WTC11 (cell line): ENCODE results near the gene DTX3L. TPM values are rescaled to one million over a fixed set of nuclear protein-coding genes. Genes with fewer than 3 reads are reported as not detected.

Experiments used
- ATAC-seq: fragments of 200-7000 bp; cut with Tn5 transposase; 2 replicates; pipeline ENCODE4 v1.10.0; 2021; ENCODE audit warnings: mild to moderate bottlenecking, moderate library complexity
- CTCF ChIA-PET: fragments of 300-600 bp; sonication (Branson Sonifier 250); formaldehyde crosslinking; loops from one replicate; lab custom pipeline; 2021; ENCODE audit warnings: antibody characterized with exemption; lab: Charles Lee
- POLR2A ChIA-PET: fragments of 350-600 bp; sonication (Branson Sonifier 250); formaldehyde crosslinking; loops from one replicate; lab custom pipeline; 2021; ENCODE audit warnings: antibody characterized with exemption; lab: Charles Lee
- DNase-seq: peaks from one replicate; pipeline ENCODE4 v3.0.0; 2021; ENCODE audit warnings: low spot score
- H3K27ac Mint-ChIP-seq: 2 replicates; pipeline ENCODE4 v1.8.0; 2021; ENCODE audit warnings: mixed read lengths
- H3K27me3 Mint-ChIP-seq: 2 replicates; pipeline ENCODE4 v1.8.0; 2021; ENCODE audit warnings: low read depth, mild to moderate bottlenecking, moderate library complexity, mixed read lengths
- H3K36me3 Mint-ChIP-seq: 2 replicates; pipeline ENCODE4 v1.8.0; 2021; ENCODE audit warnings: mixed read lengths
- H3K4me1 Mint-ChIP-seq: 2 replicates; pipeline ENCODE4 v1.8.0; 2022; ENCODE audit warnings: mixed read lengths
- H3K4me3 Mint-ChIP-seq: 2 replicates; pipeline ENCODE4 v1.8.0; 2021; ENCODE audit warnings: mild to moderate bottlenecking, moderate library complexity, mixed read lengths
- H3K9me3 Mint-ChIP-seq: 2 replicates; pipeline ENCODE4 v1.8.0; 2021; ENCODE audit warnings: mixed read lengths
- AR ChIP-seq: fragments of 250-450 bp; sonication (Bioruptor Pico); IDR thresholded peaks from 2 replicates; pipeline ENCODE4 v1.9.0; 2021; ENCODE audit warnings: mild to moderate bottlenecking
- CREB1 ChIP-seq: sonication (generic); formaldehyde crosslinking; IDR thresholded peaks from 2 replicates; pipeline ENCODE4 v1.8.0; 2023; ENCODE audit warnings: mild to moderate bottlenecking, missing genetic modification reagents
- CREM ChIP-seq: sonication (generic); formaldehyde crosslinking; IDR thresholded peaks from 2 replicates; pipeline ENCODE4 v1.8.1; 2022; ENCODE audit warnings: mild to moderate bottlenecking, missing genetic modification reagents, moderate library complexity
- EMX1 ChIP-seq: fragments of 250-450 bp; sonication (Bioruptor Pico); IDR thresholded peaks from 2 replicates; pipeline ENCODE4 v1.8.0; 2021; ENCODE audit warnings: mild to moderate bottlenecking
- ESRRA ChIP-seq: sonication (generic); formaldehyde crosslinking; IDR thresholded peaks from 2 replicates; pipeline ENCODE4 v1.8.1; 2022; ENCODE audit warnings: mild to moderate bottlenecking, missing genetic modification reagents, borderline replicate concordance
- ETV6 ChIP-seq: sonication (generic); formaldehyde crosslinking; IDR thresholded peaks from 2 replicates; pipeline ENCODE4 v1.8.1; 2022; ENCODE audit warnings: mild to moderate bottlenecking, missing genetic modification reagents
- FOXP1 ChIP-seq: sonication (generic); formaldehyde crosslinking; IDR thresholded peaks from 2 replicates; pipeline ENCODE4 v1.8.0; 2022; ENCODE audit warnings: missing genetic modification reagents, mild to moderate bottlenecking, moderate library complexity, borderline replicate concordance
- GABPB1 ChIP-seq: sonication (generic); formaldehyde crosslinking; IDR thresholded peaks from 2 replicates; pipeline ENCODE4 v1.8.1; 2023; ENCODE audit warnings: mild to moderate bottlenecking, missing genetic modification reagents
- IRF1 ChIP-seq: sonication (generic); formaldehyde crosslinking; IDR thresholded peaks from 2 replicates; pipeline ENCODE4 v1.8.0; 2023; ENCODE audit warnings: missing genetic modification reagents
- MLX ChIP-seq: sonication (generic); formaldehyde crosslinking; IDR thresholded peaks from 2 replicates; pipeline ENCODE4 v1.8.1; 2023; ENCODE audit warnings: mild to moderate bottlenecking, missing genetic modification reagents, moderate library complexity
- MXD4 ChIP-seq: fragments of 250-450 bp; sonication (Bioruptor Pico); IDR thresholded peaks from 2 replicates; pipeline ENCODE4 v1.8.0; 2021; ENCODE audit warnings: mild to moderate bottlenecking, moderate library complexity, borderline replicate concordance
- MYBL2 ChIP-seq: sonication (generic); formaldehyde crosslinking; IDR thresholded peaks from 2 replicates; pipeline ENCODE4 v1.8.1; 2023; ENCODE audit warnings: mild to moderate bottlenecking, moderate library complexity, missing genetic modification reagents
- NFYB ChIP-seq: sonication (generic); formaldehyde crosslinking; conservative IDR thresholded peaks from 2 replicates; pipeline ENCODE4 v1.8.0; 2022; ENCODE audit warnings: low read depth, missing genetic modification reagents
- NR1H2 ChIP-seq: sonication (generic); formaldehyde crosslinking; IDR thresholded peaks from 2 replicates; pipeline ENCODE4 v1.9.0; 2021; ENCODE audit warnings: mild to moderate bottlenecking, moderate library complexity, missing genetic modification reagents
- PRRX2 ChIP-seq: fragments of 250-450 bp; sonication (Bioruptor Pico); IDR thresholded peaks from 2 replicates; pipeline ENCODE4 v1.8.0; 2021; ENCODE audit warnings: mild to moderate bottlenecking
- STAT6 ChIP-seq: sonication (generic); formaldehyde crosslinking; conservative IDR thresholded peaks from 2 replicates; pipeline ENCODE4 v1.8.1; 2023; ENCODE audit warnings: mild to moderate bottlenecking, low read depth, missing genetic modification reagents, moderate library complexity
- ZNF138 ChIP-seq: sonication (generic); formaldehyde crosslinking; conservative IDR thresholded peaks from 2 replicates; pipeline ENCODE4 v1.8.1; 2022; ENCODE audit warnings: mild to moderate bottlenecking, moderate library complexity, missing genetic modification reagents
- ZNF232 ChIP-seq: sonication (generic); formaldehyde crosslinking; IDR thresholded peaks from 2 replicates; pipeline ENCODE4 v1.8.0; 2022; ENCODE audit warnings: mild to moderate bottlenecking, missing genetic modification reagents
- ZNF532 ChIP-seq: fragments of 250-450 bp; sonication (Bioruptor Pico); IDR thresholded peaks from 2 replicates; pipeline ENCODE4 v1.9.0; 2021; ENCODE audit warnings: mild to moderate bottlenecking, borderline replicate concordance
- ZNF671 ChIP-seq: fragments of 250-450 bp; sonication (Bioruptor Pico); IDR thresholded peaks from 2 replicates; pipeline ENCODE4 v1.8.0; 2021; ENCODE audit warnings: mild to moderate bottlenecking
- total RNA-seq: library from RNA; stranded (reverse); gene quantifications from 3 replicates; pipeline ENCODE4 v1.2.3, GENCODE V29; 2021

DTX3L gene
- total RNA-seq, 1 experiment from 2014 or later = 4.6 TPM

GRCh38 chr3:122598556-122598955 lies 34.4 kb downstream of the DTX3L start:
- no peak for DNase-seq
- Mint-ChIP-seq H3K4me3 (no peak overlapping the region), H3K9me3 (peaks cover 5% of the 10 kb centered on the region; the same call in 1 of the 2 replicates), H3K27ac (no peak overlapping the region), H3K27me3 (no peaks in the 10 kb centered on the region), H3K4me1 (peaks cover 6% of the 10 kb centered on the region), H3K36me3 (no peaks in the 10 kb centered on the region)
- no peak for ATAC-seq
- CTCF ChIA-PET = interaction anchor here (0.6 kb wide), 1 partner anchor 76 kb away, joined by 4 read pairs; no protein-coding TSS in a partner anchor
- POLR2A ChIA-PET = no interaction called here
- TF ChIP-seq NFYB (CRISPR knock-in tag) (no peak), GABPB1 (no peak), MLX (no peak), ZNF671 (CRISPR knock-in tag) (no peak), NR1H2 (CRISPR knock-in tag) (no peak), PRRX2 (CRISPR knock-in tag) (no peak), ESRRA (no peak), CREM (CRISPR knock-in tag) (no peak), ZNF232 (no peak), ZNF532 (CRISPR knock-in tag) (no peak), FOXP1 (CRISPR knock-in tag) (no peak), ETV6 (CRISPR knock-in tag) (no peak), MYBL2 (no peak), CREB1 (no peak), ZNF138 (CRISPR knock-in tag) (no peak), EMX1 (CRISPR knock-in tag) (no peak), AR (CRISPR knock-in tag) (no peak), IRF1 (no peak), STAT6 (no peak), MXD4 (no peak)
